PFSK-1 (cell line): ENCODE data around the gene BCORL1.

ENCODE experiments used
- POLR2AphosphoS5 ChIP-seq: IDR thresholded peaks from 2 replicates; pipeline ENCODE4 v1.6.1; 2012; ENCODE audit warnings: low read depth, mild to moderate bottlenecking, control low read depth, low read length, moderate library complexity
- SIN3A ChIP-seq: IDR thresholded peaks from 2 replicates; pipeline ENCODE4 v1.6.1; 2012; ENCODE audit warnings: mild to moderate bottlenecking, low read length, moderate library complexity, borderline replicate concordance; ENCODE audit not compliant: insufficient read depth
- TAF1 ChIP-seq: IDR thresholded peaks from 2 replicates; pipeline ENCODE4 v1.6.1; 2012; ENCODE audit warnings: low read length, control low read depth, borderline replicate concordance; ENCODE audit not compliant: insufficient read depth
- TF ChIP-seq, protein P1 (sequence below), 2 experiments: IDR thresholded peaks; 2 replicates each; pipeline versions ENCODE4 v1.6.1 to v1.8.0; 2011 to 2012; ENCODE audit warnings: low read depth in 2 of 2, low read length in 2 of 2, control low read depth in 1 of 2, inconsistent platforms in 1 of 2, mild to moderate bottlenecking in 1 of 2, moderate library complexity in 1 of 2; ENCODE audit not compliant: insufficient read depth in 1 of 2

DNA sequence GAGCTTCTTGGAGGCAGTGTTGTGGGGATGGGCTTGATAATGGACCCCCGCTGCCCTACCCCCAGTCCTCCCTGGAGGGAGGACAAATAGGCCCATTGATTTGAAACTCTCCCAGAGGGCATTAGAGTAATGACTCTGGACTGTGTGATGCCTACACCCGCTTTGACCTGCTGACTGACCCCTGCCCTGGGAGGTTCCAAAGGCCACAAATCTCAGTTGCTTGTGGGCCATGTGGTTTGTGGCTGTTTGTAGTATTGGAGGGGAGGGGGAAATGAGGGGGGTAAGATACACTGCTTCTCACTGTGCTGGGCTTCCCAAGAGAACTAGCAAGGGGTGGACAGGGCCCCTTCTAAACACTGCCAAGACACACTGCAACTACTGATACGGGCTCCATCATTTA is 27.6 kb upstream of the BCORL1 start:
- TF ChIP-seq SIN3A (no peak), POLR2AphosphoS5 (no peak), TAF1 (no peak)
- TF ChIP-seq, protein P1, sequence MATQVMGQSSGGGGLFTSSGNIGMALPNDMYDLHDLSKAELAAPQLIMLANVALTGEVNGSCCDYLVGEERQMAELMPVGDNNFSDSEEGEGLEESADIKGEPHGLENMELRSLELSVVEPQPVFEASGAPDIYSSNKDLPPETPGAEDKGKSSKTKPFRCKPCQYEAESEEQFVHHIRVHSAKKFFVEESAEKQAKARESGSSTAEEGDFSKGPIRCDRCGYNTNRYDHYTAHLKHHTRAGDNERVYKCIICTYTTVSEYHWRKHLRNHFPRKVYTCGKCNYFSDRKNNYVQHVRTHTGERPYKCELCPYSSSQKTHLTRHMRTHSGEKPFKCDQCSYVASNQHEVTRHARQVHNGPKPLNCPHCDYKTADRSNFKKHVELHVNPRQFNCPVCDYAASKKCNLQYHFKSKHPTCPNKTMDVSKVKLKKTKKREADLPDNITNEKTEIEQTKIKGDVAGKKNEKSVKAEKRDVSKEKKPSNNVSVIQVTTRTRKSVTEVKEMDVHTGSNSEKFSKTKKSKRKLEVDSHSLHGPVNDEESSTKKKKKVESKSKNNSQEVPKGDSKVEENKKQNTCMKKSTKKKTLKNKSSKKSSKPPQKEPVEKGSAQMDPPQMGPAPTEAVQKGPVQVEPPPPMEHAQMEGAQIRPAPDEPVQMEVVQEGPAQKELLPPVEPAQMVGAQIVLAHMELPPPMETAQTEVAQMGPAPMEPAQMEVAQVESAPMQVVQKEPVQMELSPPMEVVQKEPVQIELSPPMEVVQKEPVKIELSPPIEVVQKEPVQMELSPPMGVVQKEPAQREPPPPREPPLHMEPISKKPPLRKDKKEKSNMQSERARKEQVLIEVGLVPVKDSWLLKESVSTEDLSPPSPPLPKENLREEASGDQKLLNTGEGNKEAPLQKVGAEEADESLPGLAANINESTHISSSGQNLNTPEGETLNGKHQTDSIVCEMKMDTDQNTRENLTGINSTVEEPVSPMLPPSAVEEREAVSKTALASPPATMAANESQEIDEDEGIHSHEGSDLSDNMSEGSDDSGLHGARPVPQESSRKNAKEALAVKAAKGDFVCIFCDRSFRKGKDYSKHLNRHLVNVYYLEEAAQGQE (IDR thresholded peaks at IDR 0.05; ENCODE audit: insufficient read depth in 1 of 2, low read depth in 2 of 2, low read length in 2 of 2) = no peak
